GM23248 (cell line): ENCODE data around the gene YPEL1.

ENCODE experiments used
- EZH2 ChIP-seq: fragments of 200-600 bp; sonication (generic); IDR thresholded peaks from 2 replicates; pipeline ENCODE4 v1.6.1; 2018; ENCODE audit warnings: antibody characterized with exemption, mild to moderate bottlenecking; ENCODE audit not compliant: insufficient read depth, poor library complexity, severe bottlenecking
- EZH2phosphoT487 ChIP-seq: fragments of 200-600 bp; sonication (generic); IDR thresholded peaks from 2 replicates; pipeline ENCODE4 v1.6.1; 2018; ENCODE audit warnings: antibody characterized with exemption, moderate library complexity, mild to moderate bottlenecking, low read depth; ENCODE audit not compliant: insufficient read depth

- no peak for TF ChIP-seq EZH2
- TF ChIP-seq EZH2phosphoT487: no peak
These were observed 43.2 kb upstream of the YPEL1 start for GRCh38 chr22:21778705-21779363.
